Fibroblast of peridontal ligament (primary cell): ENCODE results near the gene CST4.
A peak's percentile ranks its signal among the peaks of the same experiment; 100 is the strongest.
"Not testable (repeated sequence)": the region's sequence is repeated elsewhere in the genome, so short reads cannot be mapped to it uniquely, and the experiment has no call there.

ENCODE experiments used
- DNase-seq: peaks from one replicate; pipeline ENCODE4 v3.0.0-alpha.2; 2010; ENCODE audit errors: extremely low read depth

The CST4 gene, protein sequence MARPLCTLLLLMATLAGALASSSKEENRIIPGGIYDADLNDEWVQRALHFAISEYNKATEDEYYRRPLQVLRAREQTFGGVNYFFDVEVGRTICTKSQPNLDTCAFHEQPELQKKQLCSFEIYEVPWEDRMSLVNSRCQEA

DNA sequence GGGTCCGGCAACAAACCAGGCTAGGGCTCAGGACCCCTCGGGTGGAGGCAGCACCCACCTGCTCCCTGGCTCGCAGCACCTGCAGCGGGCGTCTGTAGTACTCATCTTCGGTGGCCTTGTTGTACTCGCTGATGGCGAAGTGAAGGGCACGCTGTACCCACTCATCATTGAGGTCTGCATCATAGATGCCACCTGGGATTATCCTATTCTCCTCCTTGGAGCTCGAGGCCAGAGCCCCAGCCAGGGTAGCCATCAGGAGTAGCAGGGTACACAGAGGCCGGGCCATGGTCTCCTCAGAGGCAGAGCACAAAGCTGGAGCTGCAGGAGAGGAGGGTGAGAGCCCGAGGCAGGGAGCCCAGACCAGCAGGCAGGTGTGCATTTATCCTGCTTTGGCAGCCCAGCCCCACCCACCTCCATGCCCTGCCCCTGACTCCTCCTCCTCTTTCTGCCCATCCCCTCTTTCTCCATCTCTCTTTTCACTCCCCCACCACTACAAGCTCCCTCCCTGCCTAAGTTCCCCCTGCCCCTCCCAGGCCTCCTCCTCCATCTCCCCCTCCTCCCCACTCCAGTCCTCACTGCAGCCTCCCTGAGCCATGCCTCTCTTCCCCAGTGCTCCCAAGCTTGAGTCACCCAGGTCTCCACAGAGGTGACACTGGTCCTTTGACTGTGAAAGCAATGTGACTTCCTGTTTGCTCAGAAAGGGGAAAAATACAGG, at the start of gene CST4:
Gene CST4 (minus strand): TSS at position 355 of the 715 bp plus-strand sequence. CDS start 69 bp downstream, at position 286.
- not testable (repeated sequence) for DNase-seq

DNA sequence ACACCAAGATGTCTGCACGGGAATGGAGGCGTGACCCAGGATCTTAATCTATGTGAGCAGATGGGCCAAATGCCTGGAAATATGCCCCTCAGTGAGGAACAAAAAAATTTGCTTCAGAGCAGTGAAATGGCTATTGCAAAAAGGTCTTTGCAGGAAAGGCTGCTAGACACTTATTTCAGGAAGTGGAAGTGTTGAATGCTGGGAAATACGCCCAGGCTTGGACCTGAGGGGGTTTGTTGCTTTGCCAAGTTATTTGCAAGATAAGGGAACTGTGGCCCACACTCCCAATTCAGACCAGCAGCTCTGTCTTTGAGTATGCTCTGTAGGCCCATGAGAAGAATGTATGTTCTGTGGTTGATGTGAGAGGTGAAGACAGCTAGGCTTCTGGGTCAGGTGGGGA, 46.6 kb upstream of the CST4 start:
- DNase-seq, result not testable (repeated sequence)

DNA sequence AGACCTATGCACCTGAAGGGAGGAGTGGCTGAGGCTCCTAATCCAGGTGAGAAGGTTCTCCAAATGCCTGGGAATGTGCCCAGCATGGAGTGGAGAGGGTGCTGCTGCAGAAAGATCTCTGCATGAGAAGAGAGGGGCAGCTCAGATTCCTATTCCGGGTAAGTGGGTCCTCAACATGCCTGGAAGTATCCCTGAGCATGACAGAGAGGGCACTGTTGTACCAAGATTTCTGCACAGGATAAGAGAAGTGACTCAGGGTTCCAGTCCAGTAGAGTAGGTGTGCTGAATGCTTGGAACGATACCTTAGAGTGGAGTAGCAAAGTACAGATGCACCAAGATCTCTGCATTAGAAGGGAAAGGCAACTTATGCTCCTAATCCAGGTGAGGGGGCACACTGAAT, 46.1 kb upstream of the CST4 start:
- DNase-seq, result not testable (repeated sequence)

DNA sequence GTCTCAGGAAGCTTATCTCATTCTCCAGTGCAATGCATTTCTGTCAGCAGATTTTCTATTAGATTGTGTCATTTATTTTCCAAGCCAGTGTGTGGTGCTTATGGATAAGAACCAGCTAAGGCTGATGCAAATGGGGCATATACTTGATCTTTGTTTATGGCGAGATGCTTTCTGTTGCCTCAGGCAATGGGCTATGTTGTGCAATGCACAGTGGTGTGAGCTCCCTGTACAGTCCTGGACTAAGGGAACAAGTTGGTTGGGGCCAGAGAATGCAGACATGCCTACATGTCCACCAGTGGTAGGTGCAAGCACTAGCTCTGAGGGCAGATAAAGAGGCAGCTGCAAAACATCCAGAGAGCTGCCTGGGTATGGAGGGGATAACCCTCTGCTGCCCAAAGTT, 45.6 kb upstream of the CST4 start:
- not testable (repeated sequence) for DNase-seq

DNA sequence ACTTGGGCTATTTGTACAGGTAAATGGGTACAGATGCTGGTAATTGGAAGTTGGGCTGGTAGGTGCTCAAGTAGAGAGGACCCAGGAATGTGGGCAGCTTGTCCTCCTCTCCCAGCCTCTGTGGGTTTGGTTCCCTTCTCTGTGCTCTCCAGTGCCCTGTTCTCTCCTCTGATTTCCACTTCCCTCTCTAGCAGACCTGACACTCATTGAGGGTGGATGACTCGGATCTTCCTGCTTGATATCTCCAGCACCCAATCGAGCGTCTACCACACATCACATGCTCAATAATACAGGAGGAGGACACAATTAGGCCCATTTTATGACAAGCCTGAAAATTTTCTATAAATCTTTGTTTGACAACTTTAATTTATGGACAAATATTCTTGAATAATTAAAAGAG, 38.2 kb upstream of the CST4 start:
- no peak for DNase-seq

DNA sequence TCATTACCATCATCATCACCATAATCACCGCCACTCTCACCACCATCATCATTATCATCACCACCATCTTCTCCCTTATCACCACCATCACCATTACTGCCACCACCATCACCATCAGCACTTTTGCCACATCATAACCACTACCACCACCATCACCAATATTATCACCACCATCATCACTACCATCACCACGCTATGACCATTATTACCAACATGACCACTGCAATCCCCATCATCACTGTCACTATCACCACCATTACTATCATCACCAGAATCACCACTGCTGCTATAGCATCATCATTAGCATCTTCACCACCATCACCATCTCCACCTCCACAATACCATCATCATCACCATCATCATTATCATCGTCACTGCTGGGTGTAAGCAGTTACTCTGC, 36.3 kb upstream of the CST4 start:
- no peak for DNase-seq

DNA sequence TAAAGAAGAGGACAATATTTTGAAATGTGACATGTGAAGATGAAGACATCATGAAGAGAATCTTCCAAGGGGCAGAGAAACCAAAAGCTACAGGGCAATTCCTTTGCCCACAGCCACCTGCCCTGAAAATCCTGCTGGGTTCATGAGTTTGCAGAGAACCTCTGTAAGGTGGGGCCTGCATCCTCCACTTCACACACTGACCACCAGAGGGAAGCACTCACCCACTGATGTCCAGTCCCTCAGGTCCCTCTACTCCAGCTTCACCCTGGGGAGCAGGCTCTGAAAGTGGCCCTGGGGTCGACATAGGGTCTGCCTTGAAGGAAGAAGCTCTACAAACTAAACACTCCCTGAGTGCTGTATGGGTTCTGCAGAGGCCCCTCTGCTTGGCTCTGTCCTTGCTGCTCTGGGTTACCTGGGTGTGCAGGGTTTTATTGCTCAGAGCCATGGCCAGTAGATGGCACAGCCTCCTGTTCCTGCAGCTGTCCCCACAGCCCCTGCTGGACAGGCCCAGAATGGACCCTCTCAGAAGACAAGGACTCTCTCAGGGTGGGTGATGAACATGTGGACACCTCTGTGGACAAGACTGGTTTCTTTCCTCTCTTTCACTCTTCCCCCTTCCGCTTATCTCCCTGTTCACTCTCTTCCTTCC, 34.9 kb upstream of the CST4 start:
- DNase-seq, result peak; percentile 16

GRCh38 chr20:23722851-23723250, 34.0 kb upstream of the CST4 start:
- not testable (repeated sequence) for DNase-seq

- DNase-seq, result no peak
These were observed 33.1 kb upstream of the CST4 start for GRCh38 chr20:23721962-23722361.

DNA sequence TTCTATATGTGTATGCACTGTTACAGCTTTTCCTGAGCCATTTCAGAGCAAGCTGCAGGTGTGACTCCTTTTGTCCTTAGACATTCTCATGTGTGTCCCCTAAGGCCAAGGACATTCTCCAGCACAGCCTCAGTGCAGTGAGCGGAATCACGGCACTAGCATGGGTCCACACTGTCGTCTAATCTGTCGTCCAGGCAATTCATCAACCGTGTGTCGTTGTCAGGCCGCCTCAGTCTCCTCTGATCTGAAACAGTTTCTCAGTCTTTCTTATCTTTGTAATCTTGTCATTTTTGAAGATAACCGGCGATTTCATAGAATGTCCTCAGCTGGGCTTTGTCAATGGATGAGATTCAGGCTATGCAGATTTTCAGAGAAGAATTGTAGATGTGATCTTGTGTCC, 30.5 kb upstream of the CST4 start:
- not testable (repeated sequence) for DNase-seq

GRCh38 chr20:23711778-23712177, 22.9 kb upstream of the CST4 start:
- DNase-seq, result not testable (repeated sequence)

- no peak for DNase-seq
These were observed 21.9 kb upstream of the CST4 start for GRCh38 chr20:23710771-23711170.

DNA sequence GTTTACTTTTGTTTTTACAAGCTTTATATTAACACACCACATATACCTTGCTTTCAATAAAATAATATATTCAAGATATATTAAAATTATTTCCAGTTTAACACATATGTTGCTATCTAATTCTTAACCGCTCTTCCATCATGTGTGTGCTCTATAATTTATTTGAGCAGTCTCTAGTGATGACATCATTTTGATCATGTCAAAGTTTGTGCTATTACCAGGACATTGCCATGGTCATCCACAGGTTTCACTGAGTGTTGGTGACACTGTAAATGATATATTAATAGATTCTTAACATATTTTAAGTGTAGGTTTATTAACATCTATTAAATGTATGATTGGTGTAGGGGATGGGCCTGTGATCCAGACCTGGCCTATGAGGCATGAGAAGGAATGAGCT, 17.1 kb upstream of the CST4 start:
- no peak for DNase-seq

- no peak for DNase-seq
These were observed 13.2 kb upstream of the CST4 start for GRCh38 chr20:23702021-23702420.

GRCh38 chr20:23700931-23701330, 12.1 kb upstream of the CST4 start:
- DNase-seq, result no peak

- DNase-seq, result no peak
These were observed 9.1 kb upstream of the CST4 start for GRCh38 chr20:23697947-23698346.

GRCh38 chr20:23695068-23695395, 6.2 kb upstream of the CST4 start:
- DNase-seq, result not testable (repeated sequence)

- not testable (repeated sequence) for DNase-seq
These were observed 5.6 kb upstream of the CST4 start for GRCh38 chr20:23694178-23695067.

GRCh38 chr20:23692725-23693619, 4.1 kb upstream of the CST4 start:
- DNase-seq, result peak; percentile 38

GRCh38 chr20:23691675-23692074, 2.8 kb upstream of the CST4 start:
- no peak for DNase-seq

DNA sequence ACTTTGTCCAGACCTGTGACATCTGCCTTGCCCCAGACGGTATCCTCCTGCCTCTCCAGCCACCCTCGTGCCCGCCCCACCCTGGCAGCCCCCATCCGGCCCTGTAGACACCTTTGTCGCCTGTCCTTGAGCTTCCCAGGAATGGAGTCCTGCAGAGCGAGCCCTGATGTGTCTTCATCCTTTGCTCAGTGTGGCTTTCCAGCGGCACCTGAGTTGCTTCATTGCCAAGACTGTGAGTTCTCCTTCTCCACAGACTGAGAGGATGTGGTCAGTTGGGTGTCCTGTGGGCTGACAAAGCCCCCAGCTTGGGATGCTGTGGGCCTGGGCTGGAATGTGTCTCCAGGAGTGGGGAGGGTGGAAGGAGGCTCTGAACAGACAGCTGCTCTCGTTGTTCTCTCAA, 1.7 kb upstream of the CST4 start:
- DNase-seq, result no peak
